Kidney (tissue), 14 donors: ENCODE data around the gene UBAP2. TPM values are rescaled to one million over a fixed set of nuclear protein-coding genes. Genes with fewer than 3 reads are reported as not detected.

ENCODE experiments used
- DNase-seq, 5 donors: peaks; one replicate each; pipeline ENCODE4 v3.0.0-alpha.2; 2013 to 2020
- FAIRE-seq: peaks from 2 replicates; lab custom pipeline; 2012; peaks lifted over from hg19 to GRCh38; lab: Jason Lieb, UNC
- H3K27ac ChIP-seq, 2 donors: one replicate each; pipeline ENCODE4 v1.7.0; 2013; ENCODE audit warnings: low read depth in 2 of 2, low read length in 2 of 2, inconsistent platforms in 1 of 2
- H3K27me3 ChIP-seq: one replicate; pipeline ENCODE4 v1.7.1; 2013; ENCODE audit warnings: low read length, inconsistent platforms; ENCODE audit not compliant: control insufficient read depth, insufficient read depth
- H3K36me3 ChIP-seq, 3 donors: one replicate each; pipeline versions ENCODE4 v1.7.0 to v1.7.1; 2013; ENCODE audit warnings: low read length in 3 of 3, control low read depth in 1 of 3, inconsistent platforms in 1 of 3; ENCODE audit not compliant: insufficient read depth in 3 of 3, control insufficient read depth in 2 of 3
- H3K4me1 ChIP-seq, 3 donors: one replicate each; pipeline versions ENCODE4 v1.7.0 to v1.7.1; 2013; ENCODE audit warnings: low read length in 3 of 3, inconsistent platforms in 1 of 3, low read depth in 1 of 3; ENCODE audit not compliant: control insufficient read depth in 2 of 3, insufficient read depth in 2 of 3
- H3K4me3 ChIP-seq, 3 donors: one replicate each; pipeline versions ENCODE4 v1.7.0 to v1.8.1; 2013; ENCODE audit warnings: low read length in 3 of 3, control low read depth in 1 of 3, inconsistent platforms in 1 of 3
- H3K9ac ChIP-seq, 3 donors: one replicate each; pipeline versions ENCODE4 v1.7.0 to v1.7.1; 2013; ENCODE audit warnings: low read length in 3 of 3, control low read depth in 1 of 3, inconsistent platforms in 1 of 3
- H3K9me3 ChIP-seq, 3 donors: one replicate each; pipeline versions ENCODE4 v1.7.0 to v1.7.1; 2013; ENCODE audit warnings: low read length in 3 of 3, control low read depth in 1 of 3, inconsistent platforms in 1 of 3; ENCODE audit not compliant: control insufficient read depth in 2 of 3, insufficient read depth in 1 of 3
- CTCF ChIP-seq: IDR thresholded peaks from 3 replicates; pipeline ENCODE4 v1.5.1; 2012; ENCODE audit warnings: mild to moderate bottlenecking, moderate library complexity, borderline replicate concordance; ENCODE audit not compliant: insufficient read depth; ENCODE audit errors: extremely low read depth
- intact Hi-C: fragments of 100-400 bp; cut with DNase I; formaldehyde crosslinking; loops from one replicate; pipeline ENCODE4 v1.11.1; 2022
- polyA plus RNA-seq: library from polyadenylated mRNA; stranded (reverse); fragments of 350-450 nt; fragmentation: Illumina TruSeq; extraction: RNeasy Lipid Tissue Mini Kit (QIAGEN cat#74804); gene quantifications from one replicate; pipeline ENCODE4 v1.2.3, GENCODE V29; 2014; ENCODE audit warnings: low read depth, low replicate concordance; ENCODE audit not compliant: insufficient read depth
- total RNA-seq: library from RNA; stranded (reverse); fragmentation: NEBNext Ultra II Directional; extraction: Animal tissue kit (Norgen Biotek cat#: 25700); gene quantifications from one replicate; pipeline ENCODE4 v1.2.1, GENCODE V29; 2021
- donor health status: control.
- donor health status: control.
- donor health status: control.
- donor health status: control.
- donor health status: control.
- donor health status: DM: yes; HTN: yes; CAD: no.
- donor health status: Normal renal cell carcinoma (clear cell type).

The UBAP2 gene
- total and polyA plus RNA-seq, 2 donors from 2014 or later, result 11.0 to 33.1 TPM

DNA sequence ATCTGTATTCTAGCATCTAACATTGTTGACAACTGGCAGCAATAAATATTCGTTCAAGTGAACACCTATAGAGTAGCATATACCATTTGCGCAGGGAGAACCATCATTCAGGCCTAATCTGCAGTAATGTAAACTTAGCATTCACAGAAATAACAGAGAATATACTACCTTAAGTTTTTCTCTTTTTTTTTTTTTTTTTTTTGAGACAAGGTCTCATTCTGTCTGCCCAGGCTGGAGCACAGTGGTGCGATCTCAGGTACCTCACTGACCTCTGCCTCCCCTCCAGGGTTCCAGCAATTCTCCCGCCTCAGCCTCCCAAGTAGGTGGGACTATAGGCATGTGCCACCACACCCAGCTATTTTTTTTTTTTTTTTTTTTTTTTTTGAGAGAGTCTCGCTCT lies 12.1 kb downstream of the UBAP2 start:
- Histone ChIP-seq H3K36me3 (no peaks in the 10 kb centered on the region), H3K9ac (no peak overlapping the region), H3K4me1 (no peaks in the 10 kb centered on the region), H3K27me3 (no peaks in the 10 kb centered on the region), H3K4me3 (no peak overlapping the region), H3K27ac (no peak overlapping the region), H3K9me3 (no peaks in the 10 kb centered on the region)
- no peak for FAIRE-seq
- intact Hi-C loops, result no loop called here
- no peak for TF ChIP-seq CTCF
- DNase-seq, result no peak

- no peaks in the 10 kb centered on the region for H3K4me1 ChIP-seq
- DNase-seq (peak in 1 of 5 donors; percentile 23), FAIRE-seq (no peak)
- TF ChIP-seq CTCF, result no peak
- no peaks in the 10 kb centered on the region for H3K36me3 ChIP-seq
- no peak overlapping the region for H3K4me3 ChIP-seq
- no peaks in the 10 kb centered on the region for H3K9me3 ChIP-seq
- no peak overlapping the region for H3K27ac ChIP-seq
- H3K9ac ChIP-seq, result no peak overlapping the region
- no peaks in the 10 kb centered on the region for H3K27me3 ChIP-seq
- intact Hi-C loops, result no loop called here
These were observed 13.0 kb downstream of the UBAP2 start for GRCh38 chr9:34035656-34036055.

GRCh38 chr9:34034698-34035065 lies 14.0 kb downstream of the UBAP2 start:
- H3K9ac ChIP-seq, result no peak overlapping the region
- no peaks in the 10 kb centered on the region for H3K36me3 ChIP-seq
- intact Hi-C loops, result no loop called here
- H3K4me3 ChIP-seq, result no peak overlapping the region
- no peak overlapping the region for H3K27ac ChIP-seq
- no peaks in the 10 kb centered on the region for H3K4me1 ChIP-seq
- DNase-seq (no peak), FAIRE-seq (no peak)
- H3K9me3 ChIP-seq, result no peaks in the 10 kb centered on the region
- no peak for TF ChIP-seq CTCF
- H3K27me3 ChIP-seq, result no peaks in the 10 kb centered on the region

DNA sequence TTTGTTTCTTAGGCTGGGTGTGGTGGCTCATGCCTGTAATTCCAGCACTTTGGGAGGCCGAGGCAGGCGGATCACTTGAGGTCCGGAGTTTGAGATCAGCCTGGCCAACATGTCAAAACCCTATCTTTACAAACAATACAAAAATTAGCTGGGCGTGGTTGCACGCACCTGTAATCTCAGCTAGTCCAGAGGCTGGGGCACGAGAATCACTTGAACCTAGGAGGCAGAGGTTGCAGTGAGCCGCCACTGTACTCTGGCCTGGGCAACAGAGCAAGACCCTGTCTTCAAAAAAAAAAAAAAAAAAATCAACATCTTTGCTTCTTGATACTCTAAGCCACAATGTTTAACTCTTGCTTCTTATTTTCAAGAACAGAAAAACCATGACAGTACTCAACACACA lies 16.1 kb downstream of the UBAP2 start:
- H3K36me3 ChIP-seq, result no peaks in the 10 kb centered on the region
- H3K9ac ChIP-seq, result no peak overlapping the region
- H3K27ac ChIP-seq, result no peak overlapping the region
- no peak for TF ChIP-seq CTCF
- intact Hi-C loops, result no loop called here
- H3K27me3 ChIP-seq, result no peaks in the 10 kb centered on the region
- FAIRE-seq, result no peak
- H3K9me3 ChIP-seq, result no peaks in the 10 kb centered on the region
- H3K4me3 ChIP-seq, result no peak overlapping the region
- no peaks in the 10 kb centered on the region for H3K4me1 ChIP-seq
- no peak for DNase-seq
